ENCODE results near the gene C20orf202. TPM values are rescaled to one million over a fixed set of nuclear protein-coding genes. Genes with fewer than 3 reads are reported as not detected.

C20orf202 gene
- total and polyA plus RNA-seq, 8 donors = 0.76 to 1.7 (median 1.3) TPM; not detected in 1

DNA sequence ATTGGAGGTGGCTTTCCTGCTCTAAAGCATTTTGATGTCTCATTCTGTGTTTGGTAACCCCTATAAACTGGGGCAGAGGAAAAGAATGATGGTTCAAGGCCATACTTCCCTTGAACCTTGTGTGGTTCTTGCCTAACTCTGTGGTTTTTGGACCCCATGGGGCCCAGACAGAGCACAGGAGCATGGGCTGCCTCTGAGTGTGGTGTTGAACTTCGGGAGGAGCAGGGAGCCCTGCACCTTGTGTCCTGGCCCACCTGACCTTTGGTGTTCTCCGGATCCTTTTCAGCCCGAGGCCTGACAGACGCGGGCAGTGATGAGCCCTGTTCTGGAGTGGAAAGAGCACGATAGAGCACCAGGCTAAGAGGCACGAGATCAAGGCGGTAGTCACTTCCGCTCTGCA is 37.3 kb upstream of the C20orf202 start:
- intact Hi-C loops (cut with DNase I) = no loop called here
- ATAC-seq (no peak), DNase-seq (no peak)
- H3K27ac ChIP-seq = no peak overlapping the region
- H3K4me3 ChIP-seq = no peak overlapping the region
- H3K27me3 ChIP-seq = no peaks in the 10 kb centered on the region
- peaks cover 0 to 99% of the 10 kb centered on the region in 2 donors for H3K36me3 ChIP-seq
- no peak for TF ChIP-seq CTCF (IDR thresholded peaks at IDR 0.05)
- H3K4me1 ChIP-seq = no peaks in the 10 kb centered on the region
- no peaks in the 10 kb centered on the region for H3K9me3 ChIP-seq

GRCh38 chr20:1166948-1167720 is 36.1 kb upstream of the C20orf202 start:
- H3K9me3 ChIP-seq = no peaks in the 10 kb centered on the region
- intact Hi-C loops (cut with DNase I) = no loop called here
- ATAC-seq = no peak
- H3K4me1 ChIP-seq = no peaks in the 10 kb centered on the region
- no peak overlapping the region for H3K27ac ChIP-seq
- no peak for DNase-seq
- H3K27me3 ChIP-seq = no peaks in the 10 kb centered on the region
- H3K4me3 ChIP-seq = no peak overlapping the region
- no peak for TF ChIP-seq CTCF (IDR thresholded peaks at IDR 0.05)
- H3K36me3 ChIP-seq = peaks cover 0 to 99% of the 10 kb centered on the region in 2 donors

- Histone ChIP-seq H3K27ac (no peak overlapping the region), H3K9me3 (no peaks in the 10 kb centered on the region), H3K4me3 (no peak overlapping the region), H3K4me1 (no peaks in the 10 kb centered on the region), H3K36me3 (peaks cover 0 to 93% of the 10 kb centered on the region in 2 donors), H3K27me3 (no peaks in the 10 kb centered on the region)
- DNase-seq (no peak), ATAC-seq (no peak)
- intact Hi-C loops (cut with DNase I) = no loop called here
- no peak for TF ChIP-seq CTCF (IDR thresholded peaks at IDR 0.05)
These were observed 34.0 kb upstream of the C20orf202 start for GRCh38 chr20:1169224-1169623.

DNA sequence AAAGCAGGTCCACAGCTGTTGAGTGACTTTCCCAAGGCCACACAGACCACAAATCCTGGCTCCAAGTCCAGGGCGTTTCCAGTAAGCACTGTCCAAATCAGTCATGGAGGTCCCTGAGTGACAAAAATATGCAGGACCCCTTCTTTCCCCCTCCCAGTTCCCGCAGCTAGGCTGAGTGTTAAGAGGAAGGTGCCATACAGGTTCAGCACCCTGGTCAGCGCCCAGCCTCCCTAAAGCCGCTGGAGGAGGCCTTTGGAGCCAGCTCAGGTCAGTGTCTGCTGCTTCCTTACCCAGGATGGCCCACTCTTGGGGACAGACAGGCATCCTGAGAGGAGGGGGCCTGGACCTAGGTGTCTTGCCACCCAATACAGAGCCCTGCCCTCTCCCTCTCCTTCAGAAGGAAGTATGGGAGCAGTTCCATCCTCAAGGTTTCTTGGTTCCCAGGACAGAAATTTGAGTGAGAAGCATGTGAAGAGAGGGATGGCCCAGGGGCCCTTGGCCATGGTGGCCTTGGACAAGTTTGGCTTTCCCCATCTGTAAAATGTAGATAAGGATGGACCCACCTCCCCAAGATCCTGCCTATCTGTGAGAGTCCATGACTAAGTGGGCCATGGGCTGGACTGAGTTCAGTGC is 31.7 kb upstream of the C20orf202 start:
- TF ChIP-seq CTCF (IDR thresholded peaks at IDR 0.05) = no peak
- H3K4me3 ChIP-seq = no peak overlapping the region
- intact Hi-C loops (cut with DNase I) = no loop called here
- H3K27me3 ChIP-seq = no peaks in the 10 kb centered on the region
- H3K36me3 ChIP-seq = peaks cover 0 to 93% of the 10 kb centered on the region in 2 donors
- H3K9me3 ChIP-seq = no peaks in the 10 kb centered on the region
- no peak overlapping the region for H3K27ac ChIP-seq
- H3K4me1 ChIP-seq = no peaks in the 10 kb centered on the region
- ATAC-seq = peak; percentile 49
- peak in 2 of 4 donors; percentile 18 to 42 for DNase-seq

GRCh38 chr20:1173698-1174097 is 29.6 kb upstream of the C20orf202 start:
- Histone ChIP-seq H3K27ac (no peak overlapping the region), H3K9me3 (no peaks in the 10 kb centered on the region), H3K27me3 (no peaks in the 10 kb centered on the region), H3K4me3 (no peak overlapping the region), H3K4me1 (no peaks in the 10 kb centered on the region), H3K36me3 (peaks cover 0 to 82% of the 10 kb centered on the region in 2 donors)
- DNase-seq (no peak), ATAC-seq (no peak)
- intact Hi-C loops (cut with DNase I) = no loop called here
- TF ChIP-seq CTCF (IDR thresholded peaks at IDR 0.05) = no peak
